ENCODE measurements around the gene RORC. TPM values are rescaled to one million over a fixed set of nuclear protein-coding genes. Genes with fewer than 3 reads are reported as not detected.

Gene RORC
- total RNA-seq, 6 donors from 2014 or later = 10.3 to 46.2 (median 24.1) TPM

- H3K27me3 ChIP-seq = no peaks in the 10 kb centered on the region
- H3K4me1 ChIP-seq = no peaks in the 10 kb centered on the region
- no peaks in the 10 kb centered on the region for H3K9me3 ChIP-seq
- H3K4me3 ChIP-seq = no peak overlapping the region
- H3K36me3 ChIP-seq = peaks cover 0 to 41% (median 25%) of the 10 kb centered on the region in 4 donors
- WGBS, 2 donors = 57 to 88% methylated on average over 1 of the region's 1 CpG
- no peak for ATAC-seq (ENCODE audit: low FRiP score in 2 of 2)
- no peak for DNase-seq
- no peak overlapping the region for H3K27ac ChIP-seq
- TF ChIP-seq CTCF (IDR thresholded peaks at IDR 0.05) (no peak), EP300 (IDR thresholded peaks at IDR 0.05) (no peak), POLR2A (IDR thresholded peaks at IDR 0.05) (no peak), POLR2AphosphoS5 (IDR thresholded peaks at IDR 0.05) (no peak)
These were observed 75.3 kb downstream of the RORC start for GRCh38 chr1:151756291-151756690.

Small RNA genes within 50 kb of the gene (small RNA-seq; reads per million reads assigned to genes)
- gene RF00019 = 0 reads per million in 4 donors

Other genes with a start within 250 kb of the RORC start
- 10 to 100 TPM; 35.0 to 62.9 (median 51.9) TPM for gene SNX27, start 219.8 kb downstream of the RORC start, total RNA-seq
- under 1 TPM in 1 of 6 donors, not detected in 5; 0.13 TPM for gene CELF3, start 115.0 kb downstream of the RORC start, total RNA-seq
- 10 to 100 TPM in 1 of 6 donors, 1 to 10 TPM in 3, not detected in 2; 2.5 to 20.7 (median 6.3) TPM for gene RIIAD1, start 110.3 kb downstream of the RORC start, total RNA-seq
- gene MRPL9, start 68.3 kb downstream of the RORC start, total RNA-seq = 10 to 100 TPM; 27.6 to 94.3 (median 53.2) TPM
- 10 to 100 TPM in 5 of 6 donors, 1 to 10 TPM in 1; 7.3 to 17.0 (median 13.1) TPM for gene TDRKH, start 41.3 kb downstream of the RORC start, total RNA-seq
- under 1 TPM in 5 of 6 donors, not detected in 1; 0.22 to 0.89 (median 0.61) TPM for gene LINGO4, start 26.4 kb downstream of the RORC start, total RNA-seq
- 1 to 10 TPM in 2 of 6 donors, under 1 TPM in 2, not detected in 2; 0.29 to 3.6 (median 0.78) TPM for gene C2CD4D, start 8.0 kb upstream of the RORC start, total RNA-seq
- not detected for gene THEM5, start 21.9 kb upstream of the RORC start, total RNA-seq
- gene THEM4, start 77.7 kb upstream of the RORC start, total RNA-seq = 10 to 100 TPM; 11.9 to 39.8 (median 15.5) TPM
- gene S100A10, start 162.1 kb upstream of the RORC start, total RNA-seq = 100 to 1,000 TPM in 5 of 6 donors, 10 to 100 TPM in 1; 79.6 to 785 (median 432) TPM
- 100 to 1,000 TPM; 317 to 578 (median 488) TPM for gene S100A11, start 205.2 kb upstream of the RORC start, total RNA-seq